Smooth muscle cell (in vitro differentiated cells): ENCODE measurements around the gene CBR4. TPM values are rescaled to one million over a fixed set of nuclear protein-coding genes. Genes with fewer than 3 reads are reported as not detected.
"Not testable (repeated sequence)": the region's sequence is repeated elsewhere in the genome, so short reads cannot be mapped to it uniquely, and the experiment has no call there.

Experiments
- DNase-seq: peaks from one replicate; lab custom pipeline; 2025; ENCODE audit not compliant: unreplicated experiment; lab: John Stamatoyannopoulos, UW
- H2AFZ ChIP-seq: fragments of 200-600 bp; sonication (generic); 2 replicates; pipeline ENCODE4 v1.6.0; 2016; ENCODE audit warnings: antibody characterized with exemption, low read depth, mild to moderate bottlenecking
- H3F3A ChIP-seq: fragments of 200-600 bp; sonication (generic); 2 replicates; pipeline ENCODE4 v1.6.0; 2017; ENCODE audit warnings: antibody characterized with exemption, low read depth
- H3K27ac ChIP-seq: fragments of 200-600 bp; sonication (generic); 2 replicates; pipeline ENCODE4 v1.5.1; 2016; ENCODE audit warnings: low read depth, mild to moderate bottlenecking
- H3K27me3 ChIP-seq: fragments of 200-600 bp; sonication (generic); 2 replicates; pipeline ENCODE4 v1.6.1; 2016; ENCODE audit warnings: low read depth, mild to moderate bottlenecking
- H3K36me3 ChIP-seq: fragments of 200-600 bp; sonication (generic); 2 replicates; pipeline ENCODE4 v1.5.1; 2016; ENCODE audit warnings: low read depth
- H3K4me1 ChIP-seq: fragments of 200-600 bp; sonication (generic); 2 replicates; pipeline ENCODE4 v1.5.1; 2016; ENCODE audit warnings: low read depth
- H3K4me2 ChIP-seq: fragments of 200-600 bp; sonication (generic); 2 replicates; pipeline ENCODE4 v1.6.0; 2016; ENCODE audit warnings: mild to moderate bottlenecking
- H3K4me3 ChIP-seq: fragments of 200-600 bp; sonication (generic); 2 replicates; pipeline ENCODE4 v1.5.1; 2016; ENCODE audit warnings: mild to moderate bottlenecking
- H3K79me2 ChIP-seq: fragments of 200-600 bp; sonication (generic); 2 replicates; pipeline ENCODE4 v1.6.0; 2016; ENCODE audit warnings: low read depth, mild to moderate bottlenecking
- H3K9ac ChIP-seq: fragments of 200-600 bp; sonication (generic); 2 replicates; pipeline ENCODE4 v1.6.0; 2016; ENCODE audit warnings: low read depth
- H3K9me3 ChIP-seq: fragments of 200-600 bp; sonication (generic); replicated peaks from 2 replicates; pipeline ENCODE4 v1.5.1; 2016; ENCODE audit warnings: low read depth
- H4K20me1 ChIP-seq: fragments of 200-600 bp; sonication (generic); 2 replicates; pipeline ENCODE4 v1.6.0; 2016; ENCODE audit warnings: low read depth
- CTCF ChIP-seq: fragments of 200-600 bp; sonication (generic); IDR thresholded peaks from 2 replicates; pipeline ENCODE4 v1.5.1; 2017; ENCODE audit warnings: borderline replicate concordance, mild to moderate bottlenecking, antibody characterized with exemption; ENCODE audit not compliant: insufficient read depth, poor library complexity, severe bottlenecking
- WGBS: methylation state at CpG from one replicate; pipeline ENCODE4 v1.1.7; 2016; ENCODE audit warnings: low lambda C conversion rate; 5-methylcytosine and 5-hydroxymethylcytosine counted together
- polyA plus RNA-seq: library from polyadenylated mRNA; unstranded; fragments of >200 nt; fragmentation: Nextera tagmentation; extraction: Ambion mirVana; gene quantifications from 2 replicates; pipeline ENCODE4 v1.2.1, GENCODE V29; 2016
- total RNA-seq: library from RNA; depleted of rRNA; stranded (reverse); fragments of >200 nt; gene quantifications from 2 replicates; pipeline ENCODE4 v1.2.3, GENCODE V29; 2014

The CBR4 gene
- total and polyA plus RNA-seq, 2 experiments from 2014 or later = 7.6 to 14.5 TPM

- DNase-seq = no peak
- H2AFZ ChIP-seq = no peak overlapping the region
- 90% methylated on average over 3 of the region's 3 CpGs for WGBS
- no peak overlapping the region for H3K9ac ChIP-seq
- no peaks in the 10 kb centered on the region for H3F3A ChIP-seq
- H3K79me2 ChIP-seq = no peaks in the 10 kb centered on the region
- H3K4me1 ChIP-seq = peaks cover under 1% of the 10 kb centered on the region
- H3K4me2 ChIP-seq = no peak overlapping the region
- no peaks in the 10 kb centered on the region for H3K27me3 ChIP-seq
- H3K27ac ChIP-seq = no peak overlapping the region
- TF ChIP-seq CTCF = no peak
- H3K4me3 ChIP-seq = no peak overlapping the region
- H4K20me1 ChIP-seq = no peaks in the 10 kb centered on the region
- H3K9me3 ChIP-seq = no peaks in the 10 kb centered on the region
- H3K36me3 ChIP-seq = no peaks in the 10 kb centered on the region
Observed at GRCh38 chr4:169037506-169037905, 27.5 kb upstream of the CBR4 start.

- H3K4me3 ChIP-seq, H3K4me1 ChIP-seq, H3K4me2 ChIP-seq, DNase-seq, H3F3A ChIP-seq, H3K9ac ChIP-seq, H3K9me3 ChIP-seq, H3K79me2 ChIP-seq, H3K27me3 ChIP-seq, H2AFZ ChIP-seq, H3K27ac ChIP-seq, H4K20me1 ChIP-seq, H3K36me3 ChIP-seq: not testable (repeated sequence)
- WGBS = 97% methylated on average over 28 of the region's 35 CpGs
Observed at GRCh38 chr4:169035871-169036620, 26.0 kb upstream of the CBR4 start.

- no peaks in the 10 kb centered on the region for H3F3A ChIP-seq
- TF ChIP-seq CTCF = no peak
- no peaks in the 10 kb centered on the region for H3K36me3 ChIP-seq
- no peaks in the 10 kb centered on the region for H3K27me3 ChIP-seq
- no peak overlapping the region for H3K4me3 ChIP-seq
- H4K20me1 ChIP-seq = no peaks in the 10 kb centered on the region
- H3K4me1 ChIP-seq = no peaks in the 10 kb centered on the region
- no peak overlapping the region for H3K27ac ChIP-seq
- H3K9me3 ChIP-seq = no peaks in the 10 kb centered on the region
- H3K79me2 ChIP-seq = no peaks in the 10 kb centered on the region
- no peak overlapping the region for H3K9ac ChIP-seq
- WGBS = 85% methylated on average over 6 of the region's 6 CpGs
- no peak overlapping the region for H3K4me2 ChIP-seq
- no peak for DNase-seq
- no peak overlapping the region for H2AFZ ChIP-seq
Observed at GRCh38 chr4:169033660-169034059, 23.6 kb upstream of the CBR4 start.

- no peak overlapping the region for H2AFZ ChIP-seq
Observed at GRCh38 chr4:169032883-169033645, 23.0 kb upstream of the CBR4 start.

More at GRCh38 chr4:169032883-169033645, 23.0 kb upstream of the CBR4 start:
- Histone ChIP-seq H3K4me2 (no peak overlapping the region), H3K79me2 (no peaks in the 10 kb centered on the region), H3K36me3 (no peaks in the 10 kb centered on the region), H3K9ac (no peak overlapping the region), H3K27me3 (no peaks in the 10 kb centered on the region), H3K9me3 (no peaks in the 10 kb centered on the region), H3K4me3 (no peak overlapping the region), H4K20me1 (no peaks in the 10 kb centered on the region), H3F3A (no peaks in the 10 kb centered on the region), H3K4me1 (no peaks in the 10 kb centered on the region), H3K27ac (no peak overlapping the region)
- DNase-seq = no peak
- 94% methylated on average over 5 of the region's 5 CpGs for WGBS
- no peak for TF ChIP-seq CTCF
